Activated B cell treated with CpG ODN at 0.5 μM for 24 hours (primary cell): ENCODE data around the gene DOLPP1. TPM values are rescaled to one million over a fixed set of nuclear protein-coding genes. Genes with fewer than 3 reads are reported as not detected.

Experiments used
- ATAC-seq: fragments of 200-7000 bp; cut with Tn5 transposase; one replicate; pipeline ENCODE4 v1.10.0; 2021; ENCODE audit warnings: low read depth, mild to moderate bottlenecking, moderate library complexity
- CTCF ChIA-PET: fragments of 350-600 bp; sonication (Branson Sonifier 250); formaldehyde crosslinking; loops from one replicate; lab custom pipeline; 2021; ENCODE audit warnings: antibody characterized with exemption; lab: Charles Lee
- POLR2A ChIA-PET: fragments of 350-600 bp; sonication (Branson Sonifier 250); formaldehyde crosslinking; loops from one replicate; lab custom pipeline; 2021; ENCODE audit warnings: antibody characterized with exemption; lab: Charles Lee
- DNase-seq: peaks from one replicate; pipeline ENCODE4 v3.0.0; 2022
- H3K27ac Mint-ChIP-seq: one replicate; pipeline ENCODE4 v1.8.0; 2020; ENCODE audit warnings: mixed read lengths
- H3K27me3 Mint-ChIP-seq: one replicate; pipeline ENCODE4 v1.8.0; 2021; ENCODE audit warnings: mixed read lengths
- H3K36me3 Mint-ChIP-seq: one replicate; pipeline ENCODE4 v1.8.0; 2021; ENCODE audit warnings: low read depth, mixed read lengths
- H3K4me1 Mint-ChIP-seq: one replicate; pipeline ENCODE4 v1.8.0; 2021; ENCODE audit warnings: mixed read lengths
- H3K4me3 Mint-ChIP-seq: one replicate; pipeline ENCODE4 v1.8.0; 2020; ENCODE audit warnings: mild to moderate bottlenecking, mixed read lengths
- H3K9me3 Mint-ChIP-seq: one replicate; pipeline ENCODE4 v1.8.0; 2020; ENCODE audit warnings: mixed read lengths
- intact Hi-C: fragments of 100-400 bp; cut with micrococcal nuclease; formaldehyde crosslinking; loops from one replicate; pipeline ENCODE4 v1.15.1; 2024
- total RNA-seq: library from RNA; stranded (reverse); gene quantifications from 2 replicates; pipeline ENCODE4 v1.2.3, GENCODE V29; 2022
- TF ChIP-seq, protein P1 (sequence below): fragments of 200-600 bp; IDR thresholded peaks from one replicate; pipeline ENCODE4 v1.8.0; 2022; ENCODE audit warnings: antibody characterized with exemption, mild to moderate bottlenecking

DOLPP1 gene
- total RNA-seq, 1 donor from 2014 or later: 10.9 TPM

DNA sequence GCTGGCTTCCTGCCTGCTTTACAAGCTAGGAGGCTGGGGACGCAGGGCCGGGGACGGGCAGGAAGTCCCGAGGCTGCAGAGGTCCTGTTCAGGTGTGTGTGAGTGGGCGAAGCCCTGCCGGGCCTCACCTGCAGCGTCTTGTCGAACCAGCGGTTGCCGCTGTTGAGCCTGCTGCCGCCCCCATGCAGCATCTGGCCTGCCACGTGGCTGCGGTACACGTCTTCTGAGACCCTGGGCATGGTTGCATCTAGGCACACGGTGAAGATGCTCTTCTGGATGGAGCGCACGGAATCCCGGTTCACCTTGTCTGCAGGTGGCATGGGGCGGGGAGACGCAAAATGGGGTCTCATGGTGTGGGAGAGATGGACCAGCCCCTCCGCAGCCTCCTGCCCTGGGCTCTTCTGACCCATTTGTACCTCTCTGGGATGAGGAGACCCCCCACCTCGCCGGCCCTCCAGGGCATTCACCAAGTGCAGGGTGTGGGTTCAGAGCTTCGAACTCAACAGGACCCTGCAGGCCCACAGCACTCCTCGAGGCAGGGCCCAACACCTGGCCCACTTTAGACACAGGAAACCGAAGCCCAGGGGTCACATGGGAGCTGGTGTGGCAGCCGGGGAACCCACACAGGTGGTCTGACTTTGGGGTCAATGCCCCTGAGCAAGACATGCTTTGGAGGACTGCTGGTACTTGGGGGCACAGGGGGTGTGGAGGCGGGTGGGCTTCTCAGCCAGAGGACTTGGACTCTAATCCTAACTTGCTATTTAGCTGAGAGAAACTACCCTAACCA is 19.7 kb downstream of the DOLPP1 start:
- no peak for DNase-seq

DNA sequence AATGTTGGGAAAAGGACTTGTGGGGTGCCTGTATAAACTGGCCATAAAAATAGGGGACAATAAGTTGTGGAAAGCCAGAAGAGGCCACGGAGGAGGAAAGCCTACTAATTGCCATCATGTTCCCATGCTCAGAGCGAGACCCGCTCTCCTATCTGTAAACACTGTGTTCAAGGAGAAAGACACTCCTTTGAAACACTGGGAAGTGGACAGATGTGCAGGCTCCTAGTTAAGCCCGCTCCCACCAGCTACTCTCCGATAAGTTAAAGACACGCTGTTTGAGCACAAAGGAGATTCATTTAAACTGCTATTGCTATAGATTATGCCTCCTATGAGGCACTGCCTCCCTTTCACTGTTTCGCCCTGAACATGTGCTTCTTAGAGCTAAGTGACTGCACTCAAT is 20.4 kb downstream of the DOLPP1 start:
- POLR2A ChIA-PET: interaction anchor here (0.6 kb wide), 1 partner anchor 456 kb away, joined by 5 read pairs; no protein-coding TSS in a partner anchor
- Mint-ChIP-seq H3K4me3 (no peak overlapping the region), H3K9me3 (no peaks in the 10 kb centered on the region), H3K27ac (no peak overlapping the region), H3K36me3 (no peaks in the 10 kb centered on the region), H3K4me1 (no peaks in the 10 kb centered on the region), H3K27me3 (no peaks in the 10 kb centered on the region)
- no peak for ATAC-seq
- TF ChIP-seq, protein P1, sequence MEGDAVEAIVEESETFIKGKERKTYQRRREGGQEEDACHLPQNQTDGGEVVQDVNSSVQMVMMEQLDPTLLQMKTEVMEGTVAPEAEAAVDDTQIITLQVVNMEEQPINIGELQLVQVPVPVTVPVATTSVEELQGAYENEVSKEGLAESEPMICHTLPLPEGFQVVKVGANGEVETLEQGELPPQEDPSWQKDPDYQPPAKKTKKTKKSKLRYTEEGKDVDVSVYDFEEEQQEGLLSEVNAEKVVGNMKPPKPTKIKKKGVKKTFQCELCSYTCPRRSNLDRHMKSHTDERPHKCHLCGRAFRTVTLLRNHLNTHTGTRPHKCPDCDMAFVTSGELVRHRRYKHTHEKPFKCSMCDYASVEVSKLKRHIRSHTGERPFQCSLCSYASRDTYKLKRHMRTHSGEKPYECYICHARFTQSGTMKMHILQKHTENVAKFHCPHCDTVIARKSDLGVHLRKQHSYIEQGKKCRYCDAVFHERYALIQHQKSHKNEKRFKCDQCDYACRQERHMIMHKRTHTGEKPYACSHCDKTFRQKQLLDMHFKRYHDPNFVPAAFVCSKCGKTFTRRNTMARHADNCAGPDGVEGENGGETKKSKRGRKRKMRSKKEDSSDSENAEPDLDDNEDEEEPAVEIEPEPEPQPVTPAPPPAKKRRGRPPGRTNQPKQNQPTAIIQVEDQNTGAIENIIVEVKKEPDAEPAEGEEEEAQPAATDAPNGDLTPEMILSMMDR: no peak
- intact Hi-C loops: no loop called here
- no peak for DNase-seq
- CTCF ChIA-PET: no interaction called here

More for the DNA sequence above, 19.7 kb downstream of the DOLPP1 start:
- CTCF ChIA-PET: no interaction called here
- no peaks in the 10 kb centered on the region for H3K4me1 Mint-ChIP-seq
- no peaks in the 10 kb centered on the region for H3K9me3 Mint-ChIP-seq
- POLR2A ChIA-PET: interaction anchor here (0.6 kb wide), 1 partner anchor 456 kb away, joined by 5 read pairs; no protein-coding TSS in a partner anchor
- H3K36me3 Mint-ChIP-seq: no peaks in the 10 kb centered on the region
- no peak for ATAC-seq
- no peak overlapping the region for H3K4me3 Mint-ChIP-seq
- no peak overlapping the region for H3K27ac Mint-ChIP-seq
- intact Hi-C loops: no loop called here
- no peaks in the 10 kb centered on the region for H3K27me3 Mint-ChIP-seq
- TF ChIP-seq, protein P1: no peak

DNA sequence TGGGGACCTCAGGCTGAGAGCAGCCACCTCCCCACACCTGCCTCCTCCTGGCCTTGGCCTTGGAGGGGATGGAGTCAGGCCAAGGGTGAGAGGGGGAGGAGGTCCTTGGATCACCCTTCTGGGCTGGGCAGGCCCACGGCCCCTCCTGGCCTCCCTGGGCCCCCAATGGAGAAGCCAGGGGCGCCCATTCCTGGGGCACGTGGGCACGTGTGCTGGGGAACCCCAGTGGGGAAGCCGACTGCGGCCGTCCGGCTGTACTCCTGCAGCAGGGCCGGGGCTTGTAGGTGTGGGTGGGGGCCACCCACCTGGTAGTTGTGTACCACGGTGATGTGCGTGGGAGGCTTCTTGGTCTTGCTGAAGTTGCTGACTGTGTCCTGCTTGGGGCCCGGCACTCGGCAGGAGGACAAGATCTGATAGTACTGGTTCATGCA is 21.2 kb downstream of the DOLPP1 start:
- no peak for ATAC-seq
- no peak for DNase-seq
- no peak overlapping the region for H3K27ac Mint-ChIP-seq
- ChIA-PET CTCF (no interaction called here), POLR2A (no interaction called here)
- no peaks in the 10 kb centered on the region for H3K4me1 Mint-ChIP-seq
- H3K36me3 Mint-ChIP-seq: no peaks in the 10 kb centered on the region
- no peaks in the 10 kb centered on the region for H3K27me3 Mint-ChIP-seq
- no peaks in the 10 kb centered on the region for H3K9me3 Mint-ChIP-seq
- H3K4me3 Mint-ChIP-seq: no peak overlapping the region
- intact Hi-C loops: no loop called here
- TF ChIP-seq, protein P1: no peak

DNA sequence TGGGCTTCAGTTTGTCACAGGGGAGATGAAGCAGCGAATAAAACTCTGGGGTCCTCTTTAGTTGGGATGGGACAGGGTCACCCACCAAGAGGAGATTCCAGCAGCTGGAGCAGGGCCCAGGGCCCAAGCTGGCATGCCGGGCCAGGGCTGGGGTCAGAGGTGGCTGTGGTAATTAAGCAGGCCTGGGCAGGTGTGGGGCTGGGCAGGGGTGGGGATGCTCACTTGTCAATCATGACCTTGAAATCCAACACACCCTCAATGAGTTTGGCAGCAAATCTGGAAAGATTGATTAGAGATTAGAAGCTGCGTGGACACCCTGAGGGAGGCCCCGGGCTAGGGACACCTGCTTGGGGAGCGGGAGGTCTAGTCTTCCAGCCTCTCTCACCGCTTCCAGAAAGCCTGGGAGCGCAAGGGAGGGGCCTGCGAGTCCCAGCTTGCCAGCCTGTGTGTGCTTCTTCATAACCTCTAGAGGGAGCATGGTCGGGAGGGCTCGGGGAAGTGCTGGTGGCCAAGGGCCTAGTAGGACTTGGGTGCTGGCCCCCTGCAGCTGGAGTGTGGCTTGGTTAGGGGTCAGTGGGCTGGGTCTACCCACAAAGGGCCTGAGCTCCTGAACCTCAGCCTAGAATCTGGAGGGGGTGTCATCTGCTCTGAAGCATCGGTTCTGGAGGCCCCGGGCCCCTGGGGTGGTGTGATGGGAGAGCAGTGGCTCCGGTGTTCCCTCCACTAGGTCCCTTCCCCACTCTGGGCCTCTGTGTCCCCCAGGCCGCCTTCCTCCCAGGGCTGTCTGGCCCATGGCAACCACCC is 22.1 kb downstream of the DOLPP1 start:
- ATAC-seq: peak; percentile 65
- no peak for DNase-seq
- Mint-ChIP-seq H3K27ac (no peak overlapping the region), H3K36me3 (no peaks in the 10 kb centered on the region), H3K27me3 (no peaks in the 10 kb centered on the region), H3K4me1 (no peaks in the 10 kb centered on the region), H3K4me3 (no peak overlapping the region), H3K9me3 (no peaks in the 10 kb centered on the region)
- TF ChIP-seq, protein P1: no peak
- ChIA-PET CTCF (no interaction called here), POLR2A (interaction anchor here (1.1 kb wide), 1 partner anchor 22 kb away, joined by 3 read pairs; the partner anchor contains the start of gene DOLPP1)
- intact Hi-C loops: no loop called here

DNA sequence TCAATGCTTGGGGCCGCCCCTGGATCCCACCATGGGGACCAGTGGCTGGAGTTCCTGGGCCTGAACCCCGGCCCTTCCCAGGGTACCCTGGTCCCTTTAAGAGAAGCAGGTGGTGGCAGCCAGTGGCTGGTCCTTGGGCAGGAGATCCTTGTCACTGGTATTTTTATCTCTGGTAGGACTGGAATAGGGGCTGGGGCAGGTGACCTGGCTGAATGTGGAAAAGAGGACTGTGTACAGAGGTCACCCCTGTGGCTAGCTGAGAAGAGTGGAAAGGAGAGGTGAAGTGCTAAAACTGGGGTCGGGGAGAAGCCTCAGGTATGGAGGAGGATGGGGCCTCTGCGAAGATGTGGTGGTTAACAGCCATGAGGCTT is 22.7 kb downstream of the DOLPP1 start:
- intact Hi-C loops: no loop called here
- no peak for ATAC-seq
- DNase-seq: no peak
- H3K4me1 Mint-ChIP-seq: no peaks in the 10 kb centered on the region
- no peak overlapping the region for H3K27ac Mint-ChIP-seq
- POLR2A ChIA-PET: interaction anchor here (1.1 kb wide), 1 partner anchor 22 kb away, joined by 3 read pairs; the partner anchor contains the start of gene DOLPP1
- CTCF ChIA-PET: no interaction called here
- H3K4me3 Mint-ChIP-seq: no peak overlapping the region
- no peaks in the 10 kb centered on the region for H3K27me3 Mint-ChIP-seq
- H3K36me3 Mint-ChIP-seq: no peaks in the 10 kb centered on the region
- TF ChIP-seq, protein P1: no peak
- H3K9me3 Mint-ChIP-seq: no peaks in the 10 kb centered on the region
